Colon (tissue), 2 donors: ENCODE results near the gene USE1.
"Not testable (repeated sequence)": the region's sequence is repeated elsewhere in the genome, so short reads cannot be mapped to it uniquely, and the experiment has no call there.

Experiments used
- FAIRE-seq: peaks from 2 replicates; lab custom pipeline; 2012; peaks lifted over from hg19 to GRCh38; lab: Jason Lieb, UNC
- donor health status: control.
- donor health status: control.

The USE1 gene, protein sequence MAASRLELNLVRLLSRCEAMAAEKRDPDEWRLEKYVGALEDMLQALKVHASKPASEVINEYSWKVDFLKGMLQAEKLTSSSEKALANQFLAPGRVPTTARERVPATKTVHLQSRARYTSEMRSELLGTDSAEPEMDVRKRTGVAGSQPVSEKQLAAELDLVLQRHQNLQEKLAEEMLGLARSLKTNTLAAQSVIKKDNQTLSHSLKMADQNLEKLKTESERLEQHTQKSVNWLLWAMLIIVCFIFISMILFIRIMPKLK

DNA sequence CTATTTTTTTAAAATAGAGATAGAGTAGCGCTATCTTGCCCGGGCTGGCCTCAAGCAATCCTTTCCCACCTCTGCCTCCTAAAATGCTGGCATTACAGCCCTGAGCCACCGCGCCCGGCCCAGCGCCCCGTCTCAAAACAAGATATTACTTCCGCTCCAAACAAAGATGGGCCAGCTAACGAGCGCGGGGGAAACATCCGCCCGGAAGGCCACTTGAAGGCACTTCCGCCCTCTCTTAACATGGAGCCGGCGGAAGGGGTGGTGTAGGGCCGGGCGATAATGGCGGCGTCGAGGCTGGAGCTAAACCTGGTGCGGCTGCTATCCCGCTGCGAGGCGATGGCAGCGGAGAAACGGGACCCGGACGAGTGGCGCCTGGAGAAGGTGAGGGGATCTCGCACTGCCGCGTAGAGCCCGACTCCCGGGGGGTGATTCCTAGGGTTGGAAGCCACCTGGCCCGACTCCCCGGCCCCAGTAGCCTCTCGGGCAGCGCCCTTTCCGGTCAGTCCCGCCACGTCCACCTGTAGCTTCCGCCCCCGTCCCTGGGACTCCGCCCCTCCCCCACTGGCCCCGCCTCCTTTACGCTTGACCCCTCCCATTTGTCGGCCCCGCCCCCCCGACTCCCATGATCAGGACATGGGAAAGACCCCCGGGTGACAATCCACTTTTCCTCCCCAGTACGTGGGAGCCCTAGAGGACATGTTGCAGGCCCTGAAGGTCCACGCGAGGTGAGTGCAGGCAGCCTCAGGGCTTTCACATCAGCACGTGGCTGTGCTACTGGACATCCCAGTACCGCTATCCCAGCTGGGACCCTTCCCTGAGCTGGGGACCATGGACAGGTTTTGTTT lies at the start of gene USE1:
Gene USE1 (plus strand): TSS at position 231 of the 845 bp plus-strand sequence. CDS start 49 bp downstream, at position 280.
- FAIRE-seq = no peak

DNA sequence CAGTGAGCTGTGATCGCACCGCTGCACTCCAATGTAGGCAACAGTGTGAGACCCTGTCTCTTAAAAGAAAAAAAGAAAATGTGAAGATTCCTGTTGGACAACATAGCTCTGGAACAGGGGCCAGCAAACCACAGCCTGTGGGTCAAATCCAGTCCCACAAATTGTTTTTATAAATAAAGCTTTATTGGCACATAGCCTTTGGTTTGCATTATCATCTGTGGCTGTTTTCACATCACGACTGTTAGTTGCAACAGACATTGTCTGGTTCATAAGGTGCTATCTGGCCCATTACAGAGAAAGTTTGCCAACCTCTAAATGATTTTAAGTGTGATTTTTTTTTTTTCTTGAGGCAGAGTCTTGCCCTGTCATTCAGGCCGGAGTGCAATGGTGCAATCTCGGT lies 49.4 kb upstream of the USE1 start:
- no peak for FAIRE-seq

DNA sequence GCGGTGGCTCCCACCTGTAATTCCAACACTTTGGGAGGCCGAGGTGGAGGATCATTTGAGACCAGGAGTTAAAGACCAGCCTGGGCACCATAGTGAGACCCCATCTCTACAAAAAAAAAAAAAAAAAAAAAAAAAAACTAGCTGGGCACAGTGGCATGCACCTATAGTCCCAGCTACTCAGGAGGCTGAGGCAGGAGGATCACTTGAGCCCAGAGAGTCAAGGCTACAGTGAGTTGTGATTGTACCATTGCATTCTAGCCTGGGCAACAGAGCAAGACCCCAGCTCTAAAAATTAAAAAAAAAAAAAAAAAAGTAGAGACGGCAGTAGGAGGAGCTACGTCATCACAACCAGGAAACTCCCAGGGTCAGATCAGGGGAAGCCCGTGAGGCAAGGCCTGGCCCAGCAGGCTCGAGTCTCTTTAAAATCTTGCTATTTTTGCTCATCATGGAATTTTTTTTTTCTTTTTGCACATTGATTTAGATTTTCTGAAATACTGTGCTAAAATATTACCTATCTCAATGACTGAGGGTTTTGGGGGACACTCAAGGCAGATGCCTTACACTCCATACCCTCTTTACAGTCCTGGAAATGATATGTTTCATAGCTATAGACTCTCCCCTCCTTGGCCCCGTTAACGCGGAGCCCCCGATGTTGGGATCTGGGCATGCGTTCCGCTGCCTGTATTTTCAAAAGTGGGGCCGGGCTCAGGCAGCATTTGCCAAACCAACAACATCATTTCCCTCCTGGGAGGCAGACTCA lies 44.4 kb upstream of the USE1 start:
- FAIRE-seq = no peak

DNA sequence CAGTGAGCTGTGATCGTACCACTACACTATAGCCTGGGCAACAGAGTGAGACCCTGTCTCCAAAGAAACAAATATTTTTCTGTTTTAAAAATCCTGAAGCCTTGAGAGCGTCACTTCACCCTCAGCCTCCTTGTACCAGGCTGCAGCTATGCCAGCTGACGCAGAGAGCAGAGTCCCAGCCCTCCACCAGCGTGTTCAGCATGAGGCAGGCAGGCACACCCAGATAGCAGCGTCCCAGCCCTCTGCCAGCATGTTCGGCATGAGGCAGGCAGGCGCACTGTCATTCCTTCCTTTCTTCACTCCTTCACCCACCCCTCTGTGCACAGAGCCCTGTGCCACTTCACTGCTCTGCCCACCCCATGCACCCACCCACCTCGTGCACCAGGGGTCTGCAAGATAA lies 43.3 kb upstream of the USE1 start:
- no peak for FAIRE-seq

DNA sequence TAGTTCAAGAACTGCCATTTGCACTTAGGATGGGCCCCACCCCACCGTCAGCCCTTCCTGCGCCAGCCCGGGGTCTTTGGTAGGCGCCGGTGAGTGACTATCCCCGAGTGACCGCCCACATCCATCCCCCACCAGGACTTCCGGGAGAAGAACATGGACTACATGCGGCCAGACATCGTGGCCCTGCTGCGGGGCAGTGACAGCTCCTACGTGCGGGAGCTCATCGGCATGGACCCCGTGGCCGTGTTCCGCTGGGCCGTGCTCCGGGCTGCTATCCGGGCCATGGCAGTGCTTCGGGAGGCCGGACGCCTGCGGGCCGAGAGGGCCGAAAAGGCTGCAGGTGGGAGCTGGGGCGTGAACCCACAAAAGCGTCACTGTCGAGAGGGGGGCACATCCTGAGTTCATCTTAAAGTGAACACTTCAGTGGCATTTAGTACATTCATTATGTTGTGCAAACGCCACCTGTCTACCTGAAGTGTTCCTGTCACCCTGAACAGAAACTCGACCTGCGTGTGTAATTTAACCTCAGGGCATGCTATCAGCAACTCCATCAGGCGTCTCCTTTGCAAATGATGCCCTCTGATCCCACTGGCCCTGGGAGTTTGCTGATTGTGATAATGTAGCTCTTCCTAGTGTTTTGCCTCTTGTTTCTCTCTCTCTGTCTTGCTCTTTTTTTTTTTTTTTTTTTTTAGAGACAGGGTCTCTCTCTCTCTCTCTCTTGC lies 42.4 kb upstream of the USE1 start:
- FAIRE-seq = no peak

DNA sequence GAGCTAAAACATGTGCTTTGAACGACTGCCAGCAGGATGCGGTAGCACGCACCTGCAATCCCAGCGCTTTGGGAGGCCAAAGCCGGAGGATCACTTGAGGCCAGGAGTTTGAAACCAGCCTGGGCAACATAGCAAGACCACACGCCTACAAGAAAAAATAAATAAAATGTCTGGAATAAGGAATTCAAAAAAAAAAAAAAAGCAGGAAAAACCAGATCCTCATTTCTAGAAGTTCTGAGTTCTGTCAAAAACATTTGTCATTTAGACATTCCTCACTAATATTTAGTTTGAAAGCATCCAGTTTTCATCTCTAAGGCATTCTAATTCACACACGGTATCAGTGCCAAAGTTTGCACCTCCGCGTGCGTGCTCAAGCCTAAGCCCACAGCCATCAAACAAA lies 36.9 kb upstream of the USE1 start:
- FAIRE-seq = no peak

DNA sequence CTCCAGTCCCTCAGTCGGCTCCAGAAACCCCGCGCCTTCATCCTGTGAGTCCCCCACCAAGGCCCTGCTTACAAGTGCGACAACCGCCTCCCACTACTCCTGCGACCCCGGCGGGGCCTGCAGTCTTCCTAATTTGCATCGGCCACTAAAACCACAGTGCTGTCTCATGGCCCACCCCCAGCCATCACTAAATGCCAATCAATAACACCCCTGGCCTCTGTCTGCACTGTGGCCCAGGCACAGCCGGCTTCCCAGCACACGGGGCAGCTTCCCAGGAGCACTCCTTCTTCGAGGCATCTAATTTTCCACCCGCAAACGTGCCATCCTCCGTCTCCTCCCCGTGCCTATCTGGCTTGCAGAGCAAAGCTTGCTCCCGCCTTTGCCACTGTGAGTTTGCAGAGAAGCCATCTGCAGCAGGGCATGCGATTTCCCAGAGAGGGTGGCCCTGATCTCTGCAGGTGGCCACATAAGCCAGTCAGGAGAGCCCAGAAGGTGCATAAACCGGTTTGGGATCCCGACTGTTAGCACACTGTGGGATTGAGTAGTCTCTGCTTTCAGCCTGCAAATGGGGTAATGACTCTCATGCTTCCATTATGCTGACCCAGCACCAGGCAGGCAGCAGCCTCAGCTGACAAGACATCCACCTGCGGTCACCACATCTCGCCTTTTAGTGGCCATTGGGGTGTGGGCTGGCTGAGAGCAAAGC lies 34.0 kb upstream of the USE1 start:
- FAIRE-seq = no peak

DNA sequence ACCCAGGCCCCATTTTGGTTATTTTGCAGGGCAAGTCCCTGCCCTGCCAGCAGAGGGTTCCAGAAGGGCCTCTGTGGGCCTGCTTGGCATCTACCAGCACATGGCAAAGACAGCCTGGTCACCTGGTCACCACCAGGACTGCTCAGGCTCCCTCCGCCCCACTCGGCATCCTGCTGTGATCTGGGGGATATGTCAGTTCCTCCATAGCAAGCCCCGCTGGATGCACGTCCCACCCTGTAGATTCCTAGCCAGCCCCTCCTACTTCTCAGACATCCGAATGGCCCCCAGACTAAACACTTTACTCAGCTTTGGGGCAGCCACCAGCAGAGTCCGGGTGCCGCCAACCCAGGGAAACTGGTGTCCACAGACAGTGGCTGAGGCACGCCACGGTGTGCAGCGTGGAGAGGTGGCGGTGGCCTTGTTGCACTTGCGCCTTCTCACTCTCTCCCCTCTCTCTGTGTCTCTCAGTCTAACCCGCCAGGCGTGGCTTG lies 31.8 kb upstream of the USE1 start:
- FAIRE-seq = no peak

DNA sequence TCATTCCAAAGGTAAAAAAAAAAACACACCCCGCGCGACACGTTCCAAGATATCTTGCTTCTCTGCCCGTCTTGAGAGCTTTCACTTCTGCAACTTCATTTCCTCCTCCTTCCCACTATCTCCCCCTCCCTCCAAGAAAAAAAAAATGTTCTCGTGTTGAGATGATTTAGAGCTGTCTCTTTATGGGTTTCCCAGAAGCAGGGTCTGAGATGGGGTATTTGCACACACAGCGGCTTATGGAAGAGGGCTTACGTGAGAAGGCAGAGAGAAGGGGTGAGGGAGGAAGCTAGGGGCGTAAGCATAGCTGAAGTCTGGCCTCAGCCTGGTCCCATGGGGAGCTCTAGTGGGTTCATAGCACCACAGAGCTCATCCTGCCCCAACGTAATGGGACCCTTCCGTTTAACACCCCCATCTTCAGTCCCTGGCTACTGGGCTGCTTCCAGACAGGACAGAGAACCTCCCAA lies 31.3 kb upstream of the USE1 start:
- FAIRE-seq = no peak

DNA sequence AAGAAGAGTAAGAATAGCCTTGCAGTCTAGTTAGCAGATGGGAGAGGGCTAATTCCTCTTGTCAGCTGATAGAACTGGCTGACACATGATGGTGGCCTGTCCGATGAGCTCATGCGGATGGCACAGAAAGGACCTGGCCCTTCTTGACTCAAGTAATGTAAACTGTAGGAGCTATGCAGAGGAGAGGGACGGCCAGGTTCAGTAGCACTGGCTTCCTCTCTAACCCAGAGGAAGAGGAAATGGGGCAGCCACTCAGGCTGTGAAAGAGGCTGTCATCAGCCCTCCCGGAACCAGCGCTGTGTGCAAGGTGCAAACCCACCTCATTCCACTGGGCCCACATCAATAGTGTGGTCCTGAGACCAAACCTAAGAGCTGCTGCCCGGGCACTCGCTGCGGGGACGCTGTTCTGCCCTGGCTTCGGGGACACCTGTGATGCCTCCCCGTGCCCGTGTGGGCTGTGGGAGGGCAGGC lies 30.8 kb upstream of the USE1 start:
- no peak for FAIRE-seq

DNA sequence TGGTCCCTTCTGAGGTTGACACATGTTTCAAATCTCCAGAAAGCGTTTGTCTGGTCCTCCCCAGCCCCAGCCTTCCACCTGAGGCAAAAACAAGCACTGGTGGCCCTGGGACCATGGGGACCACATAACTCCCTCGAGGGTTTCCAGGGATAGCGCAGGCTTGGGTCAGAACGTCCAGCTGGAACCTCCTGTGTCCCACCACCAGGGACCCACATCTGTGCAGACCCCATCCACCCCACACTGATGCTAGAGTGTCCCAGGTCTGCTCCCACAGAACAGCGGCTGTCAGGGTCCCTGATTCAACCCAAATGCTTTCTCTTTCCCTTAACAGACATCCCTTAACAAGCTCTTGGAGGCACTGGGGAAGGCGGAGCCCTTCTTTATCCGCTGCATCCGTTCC lies 29.6 kb upstream of the USE1 start:
- FAIRE-seq = no peak

DNA sequence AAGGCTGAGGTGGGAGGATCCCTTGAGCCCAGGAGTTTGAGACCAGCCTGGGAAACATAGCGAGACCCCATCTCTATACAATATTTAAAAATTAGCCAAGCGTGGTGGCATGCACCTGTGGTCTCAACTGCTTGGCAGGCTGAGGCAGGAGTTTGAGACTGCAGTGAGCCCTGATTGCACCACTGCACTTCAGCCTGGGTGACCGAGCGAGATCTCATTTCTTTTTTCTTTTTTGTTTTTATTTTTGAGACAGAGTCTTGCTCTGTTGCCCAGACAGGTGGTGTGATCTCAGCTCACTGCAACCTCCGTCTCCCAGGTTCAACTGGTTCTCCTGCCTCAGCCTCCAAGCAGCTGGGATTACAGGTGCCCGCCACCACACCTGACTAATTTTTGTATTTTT lies 23.4 kb upstream of the USE1 start:
- FAIRE-seq = not testable (repeated sequence)

DNA sequence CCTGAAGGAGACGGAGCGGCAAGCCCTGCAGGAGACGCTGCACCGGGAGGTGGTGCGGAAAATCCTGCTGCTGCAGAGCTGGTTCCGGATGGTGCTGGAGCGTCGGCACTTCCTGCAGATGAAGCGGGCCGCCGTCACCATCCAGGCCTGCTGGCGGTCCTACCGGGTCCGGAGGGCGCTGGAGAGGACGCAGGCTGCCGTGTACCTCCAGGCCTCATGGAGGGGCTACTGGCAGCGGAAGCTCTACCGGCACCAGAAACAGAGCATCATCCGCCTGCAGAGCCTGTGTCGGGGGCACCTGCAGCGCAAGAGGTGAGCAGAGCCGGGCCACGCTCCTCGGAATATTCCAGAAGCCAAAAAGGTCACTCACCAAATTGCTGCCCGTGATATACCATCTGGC lies 22.4 kb upstream of the USE1 start:
- FAIRE-seq = no peak

DNA sequence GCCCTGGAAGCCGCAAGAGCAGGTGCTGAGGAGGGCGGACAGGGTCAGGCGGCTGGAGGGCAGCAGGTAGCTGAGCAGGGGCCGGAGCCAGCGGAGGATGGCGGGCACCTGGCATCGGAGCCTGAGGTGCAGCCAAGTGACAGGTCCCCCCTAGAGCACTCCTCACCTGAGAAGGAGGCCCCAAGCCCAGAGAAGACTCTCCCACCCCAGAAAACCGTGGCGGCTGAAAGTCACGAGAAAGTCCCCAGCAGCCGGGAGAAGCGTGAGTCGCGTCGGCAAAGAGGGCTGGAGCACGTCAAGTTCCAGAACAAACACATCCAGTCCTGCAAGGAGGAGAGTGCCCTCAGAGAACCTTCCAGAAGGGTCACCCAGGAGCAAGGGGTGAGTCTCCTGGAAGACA lies 20.5 kb upstream of the USE1 start:
- no peak for FAIRE-seq

DNA sequence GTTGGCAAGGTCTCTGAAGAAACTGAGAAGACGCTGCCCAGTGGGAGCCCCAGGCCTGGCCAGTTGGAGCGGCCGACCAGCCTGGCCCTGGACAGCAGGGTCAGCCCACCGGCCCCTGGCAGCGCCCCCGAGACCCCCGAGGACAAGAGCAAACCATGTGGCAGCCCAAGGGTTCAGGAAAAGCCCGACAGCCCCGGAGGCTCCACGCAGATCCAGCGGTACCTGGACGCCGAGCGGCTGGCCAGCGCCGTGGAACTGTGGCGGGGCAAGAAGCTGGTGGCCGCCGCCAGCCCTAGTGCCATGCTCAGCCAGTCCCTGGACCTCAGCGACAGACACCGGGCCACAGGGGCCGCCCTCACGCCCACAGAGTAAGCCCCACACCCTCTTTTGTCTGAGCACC lies 20.1 kb upstream of the USE1 start:
- no peak for FAIRE-seq

DNA sequence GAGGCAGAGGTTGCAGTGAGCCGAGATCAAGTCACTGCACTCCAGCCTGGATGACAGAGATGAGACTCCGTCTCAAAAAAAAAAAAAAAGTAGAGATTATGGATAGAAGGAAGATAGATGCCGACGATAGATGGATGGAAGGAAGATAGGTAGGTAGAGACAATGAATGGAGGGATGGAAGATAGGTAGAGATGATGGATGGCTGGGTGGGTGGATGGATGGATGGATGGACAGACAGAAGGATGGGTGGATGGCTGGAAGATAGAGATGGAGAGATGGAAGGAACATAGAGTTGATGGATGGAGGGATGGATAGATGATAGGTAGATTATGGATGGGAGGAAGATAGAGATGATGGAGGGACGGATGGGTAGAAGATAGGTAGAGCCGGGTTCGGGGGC lies 18.5 kb upstream of the USE1 start:
- no peak for FAIRE-seq

DNA sequence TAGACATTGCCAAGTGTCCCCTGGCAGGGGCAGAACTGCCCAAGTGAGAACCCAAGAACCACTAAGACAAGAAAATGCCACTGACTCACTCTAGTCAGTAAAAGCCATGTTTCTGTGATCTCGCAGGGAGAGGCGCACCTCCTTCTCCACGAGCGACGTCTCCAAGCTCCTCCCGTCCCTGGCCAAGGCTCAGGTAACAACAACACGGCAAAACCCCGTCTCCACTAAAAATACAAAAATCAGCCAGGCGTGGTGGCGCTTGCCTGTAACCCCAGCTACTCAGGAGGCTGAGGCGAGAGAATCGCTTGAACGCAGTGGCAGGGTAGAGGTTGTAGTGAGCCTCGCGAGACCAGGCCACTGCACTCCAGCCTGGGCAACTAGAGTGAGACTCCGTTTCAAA lies 17.5 kb upstream of the USE1 start:
- FAIRE-seq = no peak

DNA sequence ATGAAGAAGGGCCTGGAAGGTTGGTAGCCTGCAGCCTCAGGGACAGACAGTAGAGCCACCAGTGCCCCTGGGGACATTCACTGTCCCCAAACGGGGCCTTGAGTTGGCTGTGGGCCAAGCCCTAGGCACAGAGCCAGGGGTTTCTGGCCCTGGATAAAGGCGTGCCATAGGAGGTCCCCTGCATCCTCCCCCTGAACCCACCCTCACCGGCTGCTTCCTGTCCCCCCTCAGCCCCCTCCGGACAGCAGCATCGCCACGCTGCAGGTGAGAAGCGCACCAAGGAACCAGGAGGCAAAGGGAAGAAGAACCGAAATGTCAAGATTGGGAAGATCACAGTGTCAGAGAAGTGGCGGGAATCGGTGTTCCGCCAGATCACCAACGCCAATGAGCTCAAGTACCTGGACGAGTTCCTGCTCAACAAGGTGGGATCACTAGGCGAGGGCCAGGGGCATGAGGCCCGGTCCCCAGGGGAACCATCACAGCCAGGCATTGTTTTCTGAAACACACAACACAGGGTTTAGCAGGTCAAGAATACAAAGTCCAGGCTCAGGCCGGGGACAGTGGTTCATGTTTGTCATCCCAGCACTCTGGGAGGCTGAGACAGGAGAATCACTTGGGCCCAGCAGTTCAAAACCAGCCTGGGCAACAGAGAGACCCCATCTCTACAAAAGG lies 14.6 kb upstream of the USE1 start:
- FAIRE-seq = no peak

DNA sequence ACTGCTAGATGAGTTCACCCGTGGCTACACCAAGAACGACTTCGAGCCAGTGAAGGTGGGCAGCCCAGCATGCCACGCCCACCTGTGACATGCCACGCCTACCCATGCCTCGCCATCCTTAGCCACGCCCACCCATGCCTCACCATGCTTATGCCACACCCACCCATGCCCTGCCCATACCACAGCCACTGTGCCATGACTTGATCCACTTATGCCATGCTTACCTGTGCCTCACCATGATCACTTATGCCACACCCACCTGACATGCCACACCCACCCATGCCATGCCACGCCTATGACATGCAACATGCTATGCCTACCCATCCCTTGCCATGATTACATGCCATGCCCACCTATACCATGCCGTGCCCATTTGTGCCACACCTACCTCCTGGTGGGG lies 12.9 kb upstream of the USE1 start:
- FAIRE-seq = no peak

DNA sequence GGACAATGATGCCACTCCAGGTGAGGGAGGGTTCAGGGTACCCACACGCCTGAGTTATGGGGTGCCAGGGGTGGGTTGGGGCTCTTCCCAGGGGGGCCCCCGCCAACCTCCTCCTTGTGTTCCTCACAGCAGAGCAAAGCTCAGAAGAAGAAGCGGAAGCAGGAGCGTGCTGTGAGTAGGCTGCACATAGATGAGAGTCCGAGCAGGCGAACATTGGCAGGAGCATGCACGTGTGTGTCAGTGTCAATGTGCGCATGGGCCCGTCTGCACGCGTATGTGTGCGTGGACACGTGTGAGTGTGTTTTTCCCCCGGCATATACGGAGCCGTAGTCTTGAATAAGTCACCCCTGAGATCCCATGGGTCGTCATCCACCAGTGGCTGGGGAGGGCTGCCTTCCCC lies 12.4 kb upstream of the USE1 start:
- FAIRE-seq = no peak
